ENCODE results near the gene CAV3. TPM values are rescaled to one million over a fixed set of nuclear protein-coding genes. Genes with fewer than 3 reads are reported as not detected.

The CAV3 gene
- total RNA-seq, 1 experiment from 2014 or later, result not detected

GRCh38 chr3:8759038-8759707 lies 25.6 kb downstream of the CAV3 start:
- TF ChIP-seq EZH2 (IDR thresholded peaks at IDR 0.05; ENCODE audit: low read length, unreplicated experiment) (no peak), EZH2phosphoT487 (IDR thresholded peaks at IDR 0.05; ENCODE audit: borderline replicate concordance, low read length) (no peak), CTCF (conservative IDR thresholded peaks at IDR 0.05; ENCODE audit: low read depth, low read length) (no peak)
- Histone ChIP-seq H2AFZ (ENCODE audit: low read length) (no peak overlapping the region), H3K27ac (ENCODE audit: low read length) (no peak overlapping the region), H4K20me1 (ENCODE audit: low read length) (no peaks in the 10 kb centered on the region), H3K36me3 (ENCODE audit: low read depth, low read length) (no peaks in the 10 kb centered on the region), H3F3A (ENCODE audit: low read length, unreplicated experiment) (no peaks in the 10 kb centered on the region), H3K9me2 (replicated peaks; ENCODE audit: low read length) (no peaks in the 10 kb centered on the region), H3K4me1 (ENCODE audit: insufficient read depth, low read length) (no peaks in the 10 kb centered on the region), H3K27me3 (ENCODE audit: low read length) (no peaks in the 10 kb centered on the region), H3K4me3 (ENCODE audit: low read length) (no peak overlapping the region), H3K9ac (ENCODE audit: low read length) (no peak overlapping the region), H3K9me3 (ENCODE audit: low read length) (no peaks in the 10 kb centered on the region), H3K79me2 (ENCODE audit: low read length) (no peaks in the 10 kb centered on the region), H3K4me2 (ENCODE audit: low read length) (no peak overlapping the region)
- DNase-seq (no peak), ATAC-seq (no peak)
- BruUV-seq (replicated peaks), result no TSS peak
- POLR2A ChIA-PET (ENCODE audit: unreplicated experiment), result no interaction called here
- intact Hi-C loops (cut with micrococcal nuclease), result no loop called here
- CTCF ChIA-PET, result no interaction called here

GRCh38 chr3:8760091-8760490 lies 26.5 kb downstream of the CAV3 start:
- no TSS peak for BruUV-seq (replicated peaks)
- H3K79me2 ChIP-seq (ENCODE audit: low read length), result no peaks in the 10 kb centered on the region
- H3K9ac ChIP-seq (ENCODE audit: low read length), result no peak overlapping the region
- H3K27me3 ChIP-seq (ENCODE audit: low read length), result no peaks in the 10 kb centered on the region
- POLR2A ChIA-PET (ENCODE audit: unreplicated experiment), result no interaction called here
- no peak overlapping the region for H2AFZ ChIP-seq (ENCODE audit: low read length)
- CTCF ChIA-PET, result no interaction called here
- no peak for TF ChIP-seq EZH2 (IDR thresholded peaks at IDR 0.05; ENCODE audit: low read length, unreplicated experiment)
- TF ChIP-seq EZH2phosphoT487 (IDR thresholded peaks at IDR 0.05; ENCODE audit: borderline replicate concordance, low read length), result no peak
- no peak for TF ChIP-seq CTCF (conservative IDR thresholded peaks at IDR 0.05; ENCODE audit: low read depth, low read length)
- H3K36me3 ChIP-seq (ENCODE audit: low read depth, low read length), result no peaks in the 10 kb centered on the region
- DNase-seq (no peak), ATAC-seq (no peak)
- no peaks in the 10 kb centered on the region for H4K20me1 ChIP-seq (ENCODE audit: low read length)
- H3K9me3 ChIP-seq (ENCODE audit: low read length), result no peaks in the 10 kb centered on the region
- H3K4me1 ChIP-seq (ENCODE audit: insufficient read depth, low read length), result no peaks in the 10 kb centered on the region
- H3K4me3 ChIP-seq (ENCODE audit: low read length), result no peak overlapping the region
- no peaks in the 10 kb centered on the region for H3F3A ChIP-seq (ENCODE audit: low read length, unreplicated experiment)
- no peak overlapping the region for H3K27ac ChIP-seq (ENCODE audit: low read length)
- H3K9me2 ChIP-seq (replicated peaks; ENCODE audit: low read length), result no peaks in the 10 kb centered on the region
- no peak overlapping the region for H3K4me2 ChIP-seq (ENCODE audit: low read length)
- intact Hi-C loops (cut with micrococcal nuclease), result no loop called here

GRCh38 chr3:8760506-8760905 lies 26.9 kb downstream of the CAV3 start:
- Histone ChIP-seq H2AFZ (ENCODE audit: low read length) (no peak overlapping the region), H3K79me2 (ENCODE audit: low read length) (no peaks in the 10 kb centered on the region), H3K36me3 (ENCODE audit: low read depth, low read length) (no peaks in the 10 kb centered on the region), H3K9me2 (replicated peaks; ENCODE audit: low read length) (no peaks in the 10 kb centered on the region), H3K9ac (ENCODE audit: low read length) (no peak overlapping the region), H3K4me2 (ENCODE audit: low read length) (no peak overlapping the region), H3F3A (ENCODE audit: low read length, unreplicated experiment) (no peaks in the 10 kb centered on the region), H4K20me1 (ENCODE audit: low read length) (no peaks in the 10 kb centered on the region), H3K27me3 (ENCODE audit: low read length) (no peaks in the 10 kb centered on the region), H3K4me1 (ENCODE audit: insufficient read depth, low read length) (peaks cover 2% of the 10 kb centered on the region; the same call in 1 of the 2 replicates), H3K27ac (ENCODE audit: low read length) (no peak overlapping the region), H3K9me3 (ENCODE audit: low read length) (no peaks in the 10 kb centered on the region), H3K4me3 (ENCODE audit: low read length) (no peak overlapping the region)
- intact Hi-C loops (cut with micrococcal nuclease), result no loop called here
- BruUV-seq (replicated peaks), result no TSS peak
- CTCF ChIA-PET, result no interaction called here
- ATAC-seq (no peak), DNase-seq (no peak)
- POLR2A ChIA-PET (ENCODE audit: unreplicated experiment), result no interaction called here
- TF ChIP-seq EZH2 (IDR thresholded peaks at IDR 0.05; ENCODE audit: low read length, unreplicated experiment) (no peak), EZH2phosphoT487 (IDR thresholded peaks at IDR 0.05; ENCODE audit: borderline replicate concordance, low read length) (no peak), CTCF (conservative IDR thresholded peaks at IDR 0.05; ENCODE audit: low read depth, low read length) (no peak)
